ENCODE results near the gene TMED6. TPM values are rescaled to one million over a fixed set of nuclear protein-coding genes. Genes with fewer than 3 reads are reported as not detected.
A peak's percentile ranks its signal among the peaks of the same experiment; 100 is the strongest.

TMED6 gene
- total RNA-seq, 4 donors from 2014 or later = not detected

- DNase-seq (ENCODE audit: low spot score) = no peak
- peak; percentile 35 for ATAC-seq (ENCODE audit: low FRiP score)
- TF ChIP-seq, protein P1, sequence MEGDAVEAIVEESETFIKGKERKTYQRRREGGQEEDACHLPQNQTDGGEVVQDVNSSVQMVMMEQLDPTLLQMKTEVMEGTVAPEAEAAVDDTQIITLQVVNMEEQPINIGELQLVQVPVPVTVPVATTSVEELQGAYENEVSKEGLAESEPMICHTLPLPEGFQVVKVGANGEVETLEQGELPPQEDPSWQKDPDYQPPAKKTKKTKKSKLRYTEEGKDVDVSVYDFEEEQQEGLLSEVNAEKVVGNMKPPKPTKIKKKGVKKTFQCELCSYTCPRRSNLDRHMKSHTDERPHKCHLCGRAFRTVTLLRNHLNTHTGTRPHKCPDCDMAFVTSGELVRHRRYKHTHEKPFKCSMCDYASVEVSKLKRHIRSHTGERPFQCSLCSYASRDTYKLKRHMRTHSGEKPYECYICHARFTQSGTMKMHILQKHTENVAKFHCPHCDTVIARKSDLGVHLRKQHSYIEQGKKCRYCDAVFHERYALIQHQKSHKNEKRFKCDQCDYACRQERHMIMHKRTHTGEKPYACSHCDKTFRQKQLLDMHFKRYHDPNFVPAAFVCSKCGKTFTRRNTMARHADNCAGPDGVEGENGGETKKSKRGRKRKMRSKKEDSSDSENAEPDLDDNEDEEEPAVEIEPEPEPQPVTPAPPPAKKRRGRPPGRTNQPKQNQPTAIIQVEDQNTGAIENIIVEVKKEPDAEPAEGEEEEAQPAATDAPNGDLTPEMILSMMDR (IDR thresholded peaks at IDR 0.05) = no peak
Measured at GRCh38 chr16:69324013-69324531, 27.5 kb downstream of the TMED6 start.

- no peak for ATAC-seq (ENCODE audit: low FRiP score)
Measured at GRCh38 chr16:69323415-69323814, 28.2 kb downstream of the TMED6 start.

GRCh38 chr16:69322343-69322742, 29.2 kb downstream of the TMED6 start:
- ATAC-seq (ENCODE audit: low FRiP score) (no peak), DNase-seq (ENCODE audit: low spot score) (no peak)
- TF ChIP-seq, protein P1 (IDR thresholded peaks at IDR 0.05) = no peak

More at GRCh38 chr16:69323415-69323814, 28.2 kb downstream of the TMED6 start:
- DNase-seq (ENCODE audit: low spot score) = no peak
- TF ChIP-seq, protein P1 (IDR thresholded peaks at IDR 0.05) = no peak

DNA sequence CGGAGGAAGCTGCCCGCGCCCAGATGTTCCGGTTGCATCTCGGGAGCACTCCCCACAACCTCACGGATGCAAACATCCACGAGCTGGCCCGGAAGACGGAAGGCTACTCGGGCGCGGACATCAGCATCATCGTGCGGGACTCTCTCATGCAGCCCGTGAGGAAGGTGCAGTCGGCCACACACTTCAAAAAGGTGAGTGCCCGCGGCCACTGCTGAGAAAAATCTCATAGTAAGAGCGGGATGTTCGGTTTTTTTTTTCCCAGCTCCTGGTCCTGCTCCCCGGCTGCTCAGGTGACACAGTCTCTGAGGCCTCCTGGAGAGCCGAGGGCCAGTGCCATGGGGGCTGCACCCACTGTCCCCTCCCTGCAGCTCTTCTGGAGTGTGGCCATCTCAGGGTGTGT, 30.5 kb downstream of the TMED6 start:
- ATAC-seq (ENCODE audit: low FRiP score) (no peak), DNase-seq (ENCODE audit: low spot score) (no peak)
- TF ChIP-seq, protein P1 (IDR thresholded peaks at IDR 0.05) = no peak

DNA sequence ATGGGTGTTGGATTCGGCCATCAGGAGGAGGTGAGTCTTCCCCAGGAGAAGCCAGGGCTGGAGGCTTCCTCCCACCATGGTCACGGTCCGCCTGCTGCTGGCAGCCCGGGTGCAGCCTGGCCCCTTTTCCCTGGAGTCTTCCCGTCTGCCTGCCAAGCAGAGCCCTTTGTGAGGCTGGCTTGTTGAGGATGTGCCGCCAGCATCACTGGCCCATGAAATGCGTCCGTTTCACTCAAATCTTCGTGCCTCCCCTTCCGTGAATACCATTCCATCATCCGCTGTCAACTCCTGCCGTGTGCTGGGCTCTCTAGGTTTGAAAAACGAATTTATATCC, 30.9 kb downstream of the TMED6 start:
- TF ChIP-seq, protein P1 (IDR thresholded peaks at IDR 0.05) = no peak
- ATAC-seq (ENCODE audit: low FRiP score) = no peak
- DNase-seq (ENCODE audit: low spot score) = no peak

DNA sequence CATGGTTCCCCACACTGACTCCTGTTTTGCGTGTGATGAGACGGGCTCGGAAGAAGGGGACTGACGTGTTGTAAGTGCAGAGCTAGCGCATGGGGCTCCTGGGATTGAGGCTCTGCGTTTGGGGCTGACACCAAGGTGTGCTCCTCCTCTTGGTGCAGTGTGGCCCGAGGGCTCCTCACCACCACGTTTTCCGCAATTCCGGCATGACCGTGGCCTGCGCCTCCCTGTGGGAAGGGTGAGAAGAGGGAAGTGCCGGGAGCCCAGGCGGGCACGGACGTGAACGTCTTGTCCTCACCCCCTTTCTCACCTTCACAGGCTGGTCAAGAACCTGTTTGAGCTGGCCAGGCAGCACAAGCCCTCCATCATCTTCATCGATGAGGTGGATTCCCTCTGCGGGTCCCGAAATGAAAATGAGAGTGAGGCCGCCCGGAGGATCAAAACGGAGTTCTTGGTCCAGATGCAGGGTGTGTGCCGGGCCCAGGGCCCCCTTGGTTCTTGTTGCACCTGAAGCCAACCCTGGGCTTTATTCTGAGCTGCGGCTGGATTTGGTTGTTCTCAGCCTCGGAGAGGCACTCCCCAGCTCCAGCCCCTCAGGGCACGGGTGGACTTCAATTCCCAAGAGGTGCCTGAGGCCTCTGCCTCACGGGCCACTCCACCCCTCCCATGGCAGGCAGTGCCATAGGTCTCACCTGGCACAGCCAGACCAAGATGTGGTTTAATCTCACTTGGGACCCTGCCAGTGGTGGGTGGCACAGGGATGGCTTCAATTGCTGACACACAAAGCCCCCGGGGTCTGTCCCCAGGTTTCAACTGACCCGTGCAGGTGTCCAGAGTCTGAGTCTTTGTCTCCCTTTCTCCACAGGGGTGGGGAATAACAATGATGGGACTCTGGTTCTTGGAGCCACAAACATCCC, 31.5 kb downstream of the TMED6 start:
- ATAC-seq (ENCODE audit: low FRiP score) = no peak
- no peak for DNase-seq (ENCODE audit: low spot score)
- TF ChIP-seq, protein P1 (IDR thresholded peaks at IDR 0.05) = no peak

- ATAC-seq (ENCODE audit: low FRiP score) = no peak
- TF ChIP-seq, protein P1 (IDR thresholded peaks at IDR 0.05) = no peak
- DNase-seq (ENCODE audit: low spot score) = no peak
Measured at GRCh38 chr16:69319381-69319780, 32.2 kb downstream of the TMED6 start.
